H9 (cell line): ENCODE results near the gene TMEM120B. TPM values are rescaled to one million over a fixed set of nuclear protein-coding genes. Genes with fewer than 3 reads are reported as not detected.

Experiments
- DNase-seq: peaks from one replicate; pipeline ENCODE4 v3.0.0-alpha.2; 2017
- H2AFZ ChIP-seq: one replicate; pipeline ENCODE4 v1.6.1; 2013; ENCODE audit warnings: mild to moderate bottlenecking, low read length, control low read depth, moderate library complexity
- H2AK5ac ChIP-seq: 2 replicates; pipeline ENCODE4 v1.6.1; 2013; ENCODE audit warnings: low read length, control low read depth, mixed read lengths; ENCODE audit not compliant: insufficient read length
- H2BK120ac ChIP-seq: one replicate; pipeline ENCODE4 v1.6.1; 2013; ENCODE audit warnings: low read depth, mild to moderate bottlenecking, low read length, control low read depth, inconsistent platforms; ENCODE audit not compliant: poor library complexity, severe bottlenecking
- H2BK12ac ChIP-seq: 2 replicates; pipeline ENCODE4 v1.6.1; 2013; ENCODE audit warnings: low read length, control low read depth, mixed read lengths, low read depth; ENCODE audit not compliant: insufficient read length
- H2BK15ac ChIP-seq: 2 replicates; pipeline ENCODE4 v1.6.1; 2013; ENCODE audit warnings: low read depth, low read length, control low read depth
- H2BK20ac ChIP-seq: one replicate; pipeline ENCODE4 v1.6.1; 2013; ENCODE audit warnings: low read depth, mild to moderate bottlenecking, low read length, control low read depth, inconsistent platforms; ENCODE audit not compliant: poor library complexity, severe bottlenecking
- H2BK5ac ChIP-seq: 2 replicates; pipeline ENCODE4 v1.6.1; 2013; ENCODE audit warnings: low read length, control low read depth, mixed read lengths; ENCODE audit not compliant: insufficient read length
- H3K14ac ChIP-seq: 2 replicates; pipeline ENCODE4 v1.6.1; 2013; ENCODE audit warnings: low read length, control low read depth; ENCODE audit not compliant: insufficient read depth
- H3K18ac ChIP-seq: 2 replicates; pipeline ENCODE4 v1.6.1; 2013; ENCODE audit warnings: low read depth, mild to moderate bottlenecking, mixed read lengths, low read length, control low read depth; ENCODE audit not compliant: insufficient read length
- H3K23ac ChIP-seq: 2 replicates; pipeline ENCODE4 v1.6.1; 2013; ENCODE audit warnings: low read length, control low read depth, mixed read lengths, low read depth; ENCODE audit not compliant: insufficient read length
- H3K23me2 ChIP-seq: 2 replicates; pipeline ENCODE4 v1.6.1; 2013; ENCODE audit warnings: low read depth, mild to moderate bottlenecking, mixed read lengths, low read length, control low read depth; ENCODE audit not compliant: insufficient read length, poor library complexity, severe bottlenecking
- H3K27ac ChIP-seq: 2 replicates; pipeline ENCODE4 v1.5.1; 2013; ENCODE audit warnings: low read length, control low read depth, mixed read lengths, low read depth; ENCODE audit not compliant: insufficient read length
- H3K27me3 ChIP-seq: 2 replicates; pipeline ENCODE4 v1.6.1; 2013; ENCODE audit warnings: low read length, control low read depth, inconsistent platforms; ENCODE audit not compliant: insufficient read depth
- H3K4ac ChIP-seq: 2 replicates; pipeline ENCODE4 v1.6.1; 2013; ENCODE audit warnings: low read depth, mild to moderate bottlenecking, control low read depth, inconsistent platforms, low read length, moderate library complexity
- H3K4me1 ChIP-seq: 2 replicates; pipeline ENCODE4 v1.6.1; 2013; ENCODE audit warnings: low read length, control low read depth, inconsistent platforms; ENCODE audit not compliant: insufficient read depth
- H3K4me2 ChIP-seq: 2 replicates; pipeline ENCODE4 v1.6.1; 2013; ENCODE audit warnings: low read length, control low read depth, mixed read lengths; ENCODE audit not compliant: insufficient read length, insufficient read depth
- H3K56ac ChIP-seq: 2 replicates; pipeline ENCODE4 v1.6.1; 2013; ENCODE audit warnings: low read depth, mild to moderate bottlenecking, mixed read lengths, low read length, control low read depth; ENCODE audit not compliant: insufficient read length
- H3K79me1 ChIP-seq: 2 replicates; pipeline ENCODE4 v1.6.1; 2013; ENCODE audit warnings: low read depth, mild to moderate bottlenecking, moderate library complexity, low read length, control low read depth, inconsistent platforms; ENCODE audit not compliant: insufficient read depth, poor library complexity, severe bottlenecking
- H3K79me2 ChIP-seq: 2 replicates; pipeline ENCODE4 v1.6.1; 2013; ENCODE audit warnings: low read length, control low read depth, inconsistent platforms; ENCODE audit not compliant: insufficient read depth
- H3K9ac ChIP-seq: 2 replicates; pipeline ENCODE4 v1.6.1; 2013; ENCODE audit warnings: low read length, control low read depth, mixed read lengths; ENCODE audit not compliant: insufficient read length; ENCODE audit errors: extremely low read depth
- H3K9me3 ChIP-seq: one replicate; pipeline ENCODE4 v1.6.1; 2013; ENCODE audit warnings: low read depth, low read length, inconsistent platforms; ENCODE audit not compliant: control insufficient read depth
- H3T11ph ChIP-seq: one replicate; pipeline ENCODE4 v1.6.1; 2013; ENCODE audit warnings: mild to moderate bottlenecking, low read length, control low read depth, inconsistent platforms
- H4K20me1 ChIP-seq: one replicate; pipeline ENCODE4 v1.6.1; 2013; ENCODE audit not compliant: control insufficient read depth, insufficient read length, insufficient read depth
- H4K5ac ChIP-seq: 2 replicates; pipeline ENCODE4 v1.6.1; 2013; ENCODE audit warnings: low read depth, mild to moderate bottlenecking, mixed read lengths, low read length, control low read depth; ENCODE audit not compliant: insufficient read length
- H4K8ac ChIP-seq: replicated peaks from 2 replicates; pipeline ENCODE4 v1.6.1; 2013; ENCODE audit warnings: low read length, control low read depth, mixed read lengths, low read depth; ENCODE audit not compliant: insufficient read length
- H4K91ac ChIP-seq: 2 replicates; pipeline ENCODE4 v1.6.1; 2013; ENCODE audit warnings: low read depth, mild to moderate bottlenecking, moderate library complexity, mixed read lengths, low read length, control low read depth; ENCODE audit not compliant: insufficient read length
- H3K27ac Mint-ChIP-seq, 3 experiments: 2 replicates in 2 of 3; 3 replicates in 1 of 3; pipeline ENCODE4 v1.8.0; 2020 to 2021; ENCODE audit warnings: mixed read lengths in 3 of 3, mild to moderate bottlenecking in 1 of 3, moderate library complexity in 1 of 3
- H3K27me3 Mint-ChIP-seq: 2 replicates; pipeline ENCODE4 v1.8.0; 2021; ENCODE audit warnings: low read depth, mild to moderate bottlenecking, moderate library complexity, mixed read lengths
- H3K36me3 Mint-ChIP-seq, 3 experiments: 2 replicates in 2 of 3; 3 replicates in 1 of 3; pipeline ENCODE4 v1.8.0; 2020 to 2021; ENCODE audit warnings: low read depth in 3 of 3, mixed read lengths in 3 of 3; ENCODE audit not compliant: insufficient read depth in 1 of 3
- H3K4me1 Mint-ChIP-seq, 2 experiments: 2 replicates each; pipeline ENCODE4 v1.8.0; 2020; ENCODE audit warnings: mixed read lengths in 2 of 2
- H3K4me3 Mint-ChIP-seq, 2 experiments: 2 replicates in 1 of 2; 3 replicates in 1 of 2; pipeline ENCODE4 v1.8.0; 2020 to 2021; ENCODE audit warnings: mild to moderate bottlenecking in 2 of 2, mixed read lengths in 2 of 2, moderate library complexity in 1 of 2
- H3K9me3 Mint-ChIP-seq, 2 experiments: 2 replicates in 1 of 2; 3 replicates in 1 of 2; pipeline ENCODE4 v1.8.0; 2020; ENCODE audit warnings: mild to moderate bottlenecking in 2 of 2, mixed read lengths in 2 of 2, moderate library complexity in 1 of 2
- WGBS: extraction: QIAGEN DNeasy Blood & Tissue Kit; methylation state at CpG from one replicate; pipeline ENCODE4 v1.1.7; 2013; ENCODE audit warnings: missing lambda C conversion rate, low lambda C conversion rate, mixed read lengths; ENCODE audit not compliant: insufficient read length; ENCODE audit errors: extremely low coverage; 5-methylcytosine and 5-hydroxymethylcytosine counted together
- total RNA-seq: library from RNA; stranded (reverse); gene quantifications from 2 replicates; pipeline ENCODE4 v1.2.1, GENCODE V29; 2021
- TF ChIP-seq, protein P1 (sequence below): fragments of 200-600 bp; sonication (generic); conservative IDR thresholded peaks from 3 replicates; pipeline ENCODE4 v1.8.0; 2021; ENCODE audit warnings: antibody characterized with exemption, mild to moderate bottlenecking

The TMEM120B gene
- total RNA-seq, 1 experiment from 2014 or later, result 25.8 TPM

- no CpG with 5 or more reads among the region's 2 CpGs for WGBS
- H3K27me3 Mint-ChIP-seq, result no peaks in the 10 kb centered on the region
- H2BK5ac ChIP-seq, result no peak overlapping the region
- no peak overlapping the region for H2AK5ac ChIP-seq
- H3K4me1 Mint-ChIP-seq, result peaks cover 6% of the 10 kb centered on the region in 2 experiments; a peak in 2 of 4 replicates
- H3K4me2 ChIP-seq, result no peak overlapping the region
- H3K56ac ChIP-seq, result no peak overlapping the region
- H3K14ac ChIP-seq, result no peak overlapping the region
- H4K20me1 ChIP-seq, result no peaks in the 10 kb centered on the region
- no peak overlapping the region for H3K4ac ChIP-seq
- no peaks in the 10 kb centered on the region for H3K23me2 ChIP-seq
- no peak overlapping the region for H3K23ac ChIP-seq
- H3K9ac ChIP-seq, result no peak overlapping the region
- no peaks in the 10 kb centered on the region for H3K27me3 ChIP-seq
- DNase-seq, result no peak
- no peak overlapping the region for H2BK12ac ChIP-seq
- H3K79me1 ChIP-seq, result no peaks in the 10 kb centered on the region
- no peak overlapping the region for H3T11ph ChIP-seq
- no peaks in the 10 kb centered on the region; the same call in 1 of the 2 replicates for H3K79me2 ChIP-seq
- H3K27ac Mint-ChIP-seq, result peak overlapping the region in 1 of 3 experiments; percentile 6; a peak in 2 of 7 replicates
- no peak overlapping the region for H2BK15ac ChIP-seq
- H3K9me3 ChIP-seq, result no peaks in the 10 kb centered on the region
- no peak overlapping the region for H3K4me3 Mint-ChIP-seq
- no peak overlapping the region for H2BK20ac ChIP-seq
- H3K18ac ChIP-seq, result no peak overlapping the region
- TF ChIP-seq, protein P1, sequence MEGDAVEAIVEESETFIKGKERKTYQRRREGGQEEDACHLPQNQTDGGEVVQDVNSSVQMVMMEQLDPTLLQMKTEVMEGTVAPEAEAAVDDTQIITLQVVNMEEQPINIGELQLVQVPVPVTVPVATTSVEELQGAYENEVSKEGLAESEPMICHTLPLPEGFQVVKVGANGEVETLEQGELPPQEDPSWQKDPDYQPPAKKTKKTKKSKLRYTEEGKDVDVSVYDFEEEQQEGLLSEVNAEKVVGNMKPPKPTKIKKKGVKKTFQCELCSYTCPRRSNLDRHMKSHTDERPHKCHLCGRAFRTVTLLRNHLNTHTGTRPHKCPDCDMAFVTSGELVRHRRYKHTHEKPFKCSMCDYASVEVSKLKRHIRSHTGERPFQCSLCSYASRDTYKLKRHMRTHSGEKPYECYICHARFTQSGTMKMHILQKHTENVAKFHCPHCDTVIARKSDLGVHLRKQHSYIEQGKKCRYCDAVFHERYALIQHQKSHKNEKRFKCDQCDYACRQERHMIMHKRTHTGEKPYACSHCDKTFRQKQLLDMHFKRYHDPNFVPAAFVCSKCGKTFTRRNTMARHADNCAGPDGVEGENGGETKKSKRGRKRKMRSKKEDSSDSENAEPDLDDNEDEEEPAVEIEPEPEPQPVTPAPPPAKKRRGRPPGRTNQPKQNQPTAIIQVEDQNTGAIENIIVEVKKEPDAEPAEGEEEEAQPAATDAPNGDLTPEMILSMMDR, result no peak
- no peak overlapping the region for H2AFZ ChIP-seq
- H4K91ac ChIP-seq, result no peak overlapping the region
- peaks cover 10 to 20% (median 18%) of the 10 kb centered on the region in 3 experiments for H3K36me3 Mint-ChIP-seq
- H2BK120ac ChIP-seq, result no peak overlapping the region
- no peaks in the 10 kb centered on the region for H3K4me1 ChIP-seq
- no peak overlapping the region for H4K5ac ChIP-seq
- no peak overlapping the region for H4K8ac ChIP-seq
- no peak overlapping the region for H3K27ac ChIP-seq
- H3K9me3 Mint-ChIP-seq, result no peaks in the 10 kb centered on the region; a peak in 1 of 5 replicates
These were observed 12.4 kb downstream of the TMEM120B start for GRCh38 chr12:121724925-121725324.
